IPS-NIHi11 (cell line): ENCODE results near the gene SCGB2B2.
"Not testable (repeated sequence)": the region's sequence is repeated elsewhere in the genome, so short reads cannot be mapped to it uniquely, and the experiment has no call there.

Experiments
- DNase-seq: peaks from one replicate; pipeline ENCODE4 v3.0.0; 2012; ENCODE audit warnings: mixed read lengths, low spot score

The SCGB2B2 gene

GRCh38 chr19:34676697-34677385 lies at the start of gene SCGB2B2:
Gene SCGB2B2 (minus strand): TSS chr19:34677159. CDS start chr19:34594563, 82,596 bp downstream.
- peak; percentile 76 for DNase-seq

DNA sequence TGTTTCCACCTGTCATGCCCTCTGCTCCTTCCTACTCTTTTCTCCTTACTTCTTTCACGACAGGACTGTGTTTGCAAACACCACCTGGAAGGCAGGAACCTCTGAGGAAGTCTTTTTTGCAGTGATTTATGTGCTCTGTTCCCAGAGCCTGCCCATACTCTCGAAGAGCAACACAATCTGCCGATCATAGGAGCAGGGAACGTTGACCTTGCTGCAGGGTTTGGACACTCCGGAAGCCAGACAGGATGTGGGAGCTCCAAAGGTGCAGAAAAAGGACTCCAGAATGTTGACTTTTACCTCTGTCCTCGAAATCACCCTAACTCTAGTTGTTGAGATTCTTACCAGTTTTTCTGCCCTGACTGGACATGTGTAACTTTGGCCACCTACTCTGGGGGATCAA lies 48.4 kb upstream of the SCGB2B2 start:
- no peak for DNase-seq

DNA sequence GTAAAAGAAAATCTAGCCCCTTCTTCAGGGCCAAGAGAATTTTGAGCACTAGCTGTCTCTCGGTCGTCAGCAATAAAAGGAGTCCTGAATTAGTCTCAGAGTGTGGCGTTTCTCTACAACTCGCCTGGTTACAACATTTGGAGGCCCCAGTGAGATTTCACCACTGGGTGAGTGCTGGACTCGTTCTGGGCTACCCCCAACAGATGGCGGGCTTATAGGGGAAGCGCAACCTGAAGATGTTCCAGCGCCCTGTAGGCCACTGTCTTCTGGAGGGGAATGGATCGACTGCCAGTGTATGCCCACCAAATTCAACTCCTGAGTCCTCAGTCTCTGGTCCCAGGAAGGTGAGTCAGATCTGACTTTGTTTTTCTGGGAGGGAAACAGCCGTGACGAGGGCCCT lies 45.4 kb upstream of the SCGB2B2 start:
- no peak for DNase-seq

DNA sequence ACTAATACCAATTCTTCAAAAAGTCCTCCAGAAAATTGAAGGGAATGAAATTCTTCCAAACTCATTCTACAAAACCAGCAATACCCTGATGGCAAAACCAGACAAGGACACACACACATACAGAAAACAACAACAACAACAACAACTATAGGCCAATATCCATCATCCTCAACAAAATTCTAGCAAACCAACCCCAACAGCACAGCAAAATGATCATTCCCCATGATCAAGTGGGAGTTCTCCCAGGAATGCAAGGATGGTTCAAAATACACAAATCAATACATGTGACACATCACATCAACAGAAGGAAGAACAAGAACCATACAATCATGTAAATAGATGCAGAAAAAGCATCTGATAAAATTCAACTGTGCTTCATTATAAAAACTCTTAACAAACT lies 38.4 kb upstream of the SCGB2B2 start:
- no peak for DNase-seq

DNA sequence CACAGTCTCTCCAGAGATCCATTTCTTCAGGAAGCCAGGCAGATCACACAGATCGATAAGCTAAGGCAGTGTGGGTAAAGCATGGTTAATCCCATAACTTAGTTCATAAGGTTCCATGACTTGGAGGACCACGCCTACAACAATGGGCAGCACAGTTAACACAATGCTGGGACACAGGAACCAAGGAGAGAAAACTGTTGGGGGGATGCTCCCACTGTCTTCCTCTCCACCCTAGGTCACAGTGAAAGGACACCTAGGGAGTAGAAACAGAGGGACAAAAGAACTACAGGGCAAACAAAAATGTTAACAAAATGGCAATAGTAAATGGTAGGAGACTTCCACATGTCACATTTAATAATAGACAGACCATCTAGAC lies 36.3 kb upstream of the SCGB2B2 start:
- DNase-seq, result no peak

DNA sequence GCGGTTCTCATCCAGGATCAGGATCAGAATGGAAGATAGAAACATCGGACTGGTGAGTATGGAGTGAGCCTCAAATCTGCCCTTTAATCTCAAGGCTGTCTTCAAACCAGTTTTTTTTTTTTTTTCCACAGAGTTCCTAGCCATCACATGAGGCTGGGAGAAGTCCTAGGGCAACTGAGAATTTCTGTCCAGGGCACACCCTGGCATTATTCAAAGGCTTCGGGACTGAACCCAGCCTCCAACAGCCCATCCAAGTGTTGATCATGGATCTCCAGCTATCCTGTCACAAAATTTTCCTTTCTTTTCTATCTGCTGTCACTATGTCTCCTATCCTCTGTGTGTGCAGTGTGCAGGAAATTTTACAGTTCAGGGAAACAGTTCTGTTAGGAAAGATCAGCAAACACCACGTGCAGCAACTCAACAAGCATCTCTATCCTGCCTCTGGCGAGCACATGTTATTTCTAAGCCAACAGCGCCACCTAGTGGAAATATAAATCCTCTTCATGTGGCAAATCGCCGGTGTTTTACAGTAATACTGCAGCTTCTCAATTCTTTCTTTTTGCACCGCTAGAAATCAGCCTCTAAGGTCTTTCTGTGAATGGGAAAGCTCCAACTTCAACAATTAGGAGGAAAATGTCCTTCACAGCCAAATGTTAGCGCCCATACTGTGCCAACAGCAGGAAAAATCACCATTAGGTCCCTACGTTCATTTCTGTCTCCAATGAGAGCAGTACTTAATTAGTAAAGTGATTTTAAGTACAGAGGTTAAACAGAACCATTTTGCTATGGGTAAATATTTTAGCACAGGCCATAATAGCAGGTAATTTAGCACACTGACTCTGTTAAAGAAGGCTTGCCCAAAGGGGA lies 35.7 kb upstream of the SCGB2B2 start:
- DNase-seq, result peak; percentile 73

GRCh38 chr19:34711890-34712289 lies 34.9 kb upstream of the SCGB2B2 start:
- no peak for DNase-seq

- no peak for DNase-seq
Observed at GRCh38 chr19:34707661-34708060, 30.7 kb upstream of the SCGB2B2 start.

- DNase-seq, result no peak
Observed at GRCh38 chr19:34692549-34692948, 15.6 kb upstream of the SCGB2B2 start.

DNA sequence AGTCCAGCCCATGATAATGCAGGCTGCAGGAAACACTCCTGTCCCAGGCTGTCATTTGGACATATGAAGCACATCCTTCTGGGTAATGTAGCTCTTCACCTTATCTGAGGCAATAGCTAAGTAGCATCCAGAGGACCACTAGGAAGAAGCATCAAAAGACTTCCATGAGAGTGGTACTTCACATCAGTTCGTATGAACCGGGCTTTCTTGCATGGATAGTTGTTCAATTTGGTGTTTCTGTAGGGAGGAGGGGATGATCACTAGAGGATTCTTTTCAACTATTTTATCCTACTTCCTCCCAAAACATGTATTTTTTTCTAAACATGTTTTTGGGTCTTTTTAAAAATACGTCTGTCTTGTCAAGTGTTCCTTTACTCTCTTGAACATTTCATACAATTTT lies 13.4 kb upstream of the SCGB2B2 start:
- DNase-seq, result no peak

- DNase-seq, result no peak
Observed at GRCh38 chr19:34688592-34688991, 11.6 kb upstream of the SCGB2B2 start.

DNA sequence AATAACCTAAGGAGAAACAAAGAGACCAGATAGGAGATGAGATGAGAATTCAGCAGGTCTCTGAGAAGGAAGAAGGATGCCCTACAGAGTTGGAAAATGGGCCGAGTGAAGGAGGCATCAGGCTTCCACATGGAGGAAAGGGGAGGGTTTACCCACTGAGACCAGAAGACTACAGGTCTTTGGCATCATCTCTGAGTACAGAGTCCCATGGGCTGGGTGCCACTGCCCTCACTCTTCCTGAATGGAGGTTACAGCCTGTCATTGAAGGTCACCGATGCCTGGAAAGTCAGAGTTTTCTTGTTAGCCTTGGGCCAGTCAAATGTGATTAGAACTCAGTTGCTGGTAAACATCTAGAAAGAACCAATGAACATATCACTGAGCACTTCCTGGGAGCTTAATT lies 10.4 kb upstream of the SCGB2B2 start:
- DNase-seq, result no peak

DNA sequence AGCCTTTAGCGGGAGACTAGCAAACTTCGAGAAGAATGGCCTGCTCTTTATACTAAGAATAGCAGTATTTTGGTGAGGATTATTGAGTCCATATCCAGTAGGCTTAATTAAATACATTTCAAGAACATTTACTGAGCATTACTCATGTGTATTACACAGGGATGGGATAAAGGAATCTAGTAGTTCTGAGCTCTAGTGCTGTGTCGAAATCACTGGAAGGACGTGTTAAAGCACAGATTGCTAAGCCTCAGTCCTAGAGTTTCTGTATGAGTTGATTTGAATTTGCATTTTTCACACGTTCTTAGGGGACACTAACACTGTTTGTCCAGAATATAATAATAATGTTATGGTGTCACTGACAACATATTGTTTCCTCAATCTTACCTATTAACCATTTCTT lies 9.5 kb upstream of the SCGB2B2 start:
- DNase-seq, result no peak

- not testable (repeated sequence) for DNase-seq
Observed at GRCh38 chr19:34685266-34685665, 8.3 kb upstream of the SCGB2B2 start.

DNA sequence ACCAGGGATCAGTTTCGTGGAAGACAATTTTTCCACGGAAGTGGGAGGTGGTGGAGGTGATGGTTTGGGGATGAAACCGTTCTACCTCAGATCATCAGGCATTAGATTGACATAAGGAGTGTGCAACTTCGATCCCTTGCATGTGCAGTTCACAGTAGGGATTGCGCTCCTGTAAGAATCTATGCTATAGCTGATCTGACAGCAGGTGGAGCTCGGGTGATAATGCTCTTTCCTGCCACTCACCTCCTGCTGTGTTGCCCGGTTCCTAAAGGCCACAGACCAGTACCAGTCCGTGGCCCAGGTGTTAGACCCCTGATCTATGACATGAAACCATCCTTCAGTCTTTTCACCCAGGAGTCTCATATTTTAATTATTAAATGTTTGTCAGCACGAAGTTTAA lies 4.5 kb upstream of the SCGB2B2 start:
- no peak for DNase-seq

GRCh38 chr19:34678421-34678820 lies 1.5 kb upstream of the SCGB2B2 start:
- no peak for DNase-seq

- DNase-seq, result no peak
Observed at GRCh38 chr19:34678085-34678412, 1.1 kb upstream of the SCGB2B2 start.

DNA sequence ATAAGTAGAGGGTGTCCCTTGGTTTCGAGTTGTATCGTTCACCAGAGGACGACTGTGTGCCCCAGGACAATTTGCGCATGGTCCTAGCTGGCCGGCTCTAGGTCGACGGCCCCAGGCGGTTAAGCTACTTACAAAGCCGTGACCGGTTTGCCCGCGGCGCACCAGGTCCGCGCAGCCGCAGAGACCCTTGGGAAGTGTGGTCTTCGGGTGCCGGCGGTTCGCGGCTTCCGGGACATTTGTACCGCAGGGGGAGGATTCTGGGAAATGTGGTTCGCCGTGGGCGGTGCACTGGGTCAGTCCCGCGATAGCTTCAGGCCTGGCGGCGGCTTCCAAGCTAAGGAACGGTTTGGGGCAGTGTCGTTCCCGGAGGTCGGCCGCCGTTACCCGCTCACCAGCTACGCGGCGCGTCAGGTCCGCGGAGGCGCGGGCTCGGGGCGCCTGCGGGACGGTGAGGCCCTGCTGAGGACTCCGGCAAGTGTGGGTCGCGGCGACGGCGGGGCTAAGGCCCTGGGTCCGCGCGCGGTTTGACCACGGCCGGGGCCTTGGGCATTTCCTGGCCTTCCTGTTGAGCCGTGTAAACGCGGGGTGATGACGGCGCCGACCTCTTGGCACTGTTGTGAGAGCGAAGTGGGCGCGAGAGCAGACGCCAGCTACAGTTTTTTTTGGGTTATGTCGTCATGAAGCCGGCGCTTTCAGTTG lies 576 bp upstream of the SCGB2B2 start, which contains the start of gene ZNF302:
ZNF302 (plus strand) TSS at position 293 of the 699 bp plus-strand sequence. CDS start 1,127 bp downstream, outside the sequence.
- peak; percentile 93 for DNase-seq

GRCh38 chr19:34675919-34676318 lies 1.0 kb downstream of the SCGB2B2 start:
- DNase-seq, result no peak

- no peak for DNase-seq
Observed at GRCh38 chr19:34675250-34675649, 1.7 kb downstream of the SCGB2B2 start.

DNA sequence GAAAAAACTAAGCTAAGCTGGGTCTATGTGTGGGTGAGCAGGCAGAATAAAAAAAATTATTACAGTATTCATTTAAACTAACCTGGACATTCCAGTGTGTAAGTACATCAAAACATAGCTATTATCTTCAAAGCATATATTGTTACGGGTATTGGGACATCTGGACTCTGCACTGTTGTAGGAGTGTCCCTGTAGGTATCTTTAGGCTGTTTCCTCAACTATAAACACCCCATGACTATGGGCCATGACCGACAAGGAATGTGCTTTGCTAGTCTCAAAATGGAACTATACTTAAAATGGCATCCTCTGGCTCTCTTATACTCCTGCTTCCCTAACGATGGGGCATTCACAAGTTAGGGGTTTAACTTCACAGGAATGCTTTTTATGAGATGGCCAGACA lies 3.4 kb downstream of the SCGB2B2 start:
- no peak for DNase-seq

- no peak for DNase-seq
Observed at GRCh38 chr19:34671972-34672371, 5.0 kb downstream of the SCGB2B2 start.

DNA sequence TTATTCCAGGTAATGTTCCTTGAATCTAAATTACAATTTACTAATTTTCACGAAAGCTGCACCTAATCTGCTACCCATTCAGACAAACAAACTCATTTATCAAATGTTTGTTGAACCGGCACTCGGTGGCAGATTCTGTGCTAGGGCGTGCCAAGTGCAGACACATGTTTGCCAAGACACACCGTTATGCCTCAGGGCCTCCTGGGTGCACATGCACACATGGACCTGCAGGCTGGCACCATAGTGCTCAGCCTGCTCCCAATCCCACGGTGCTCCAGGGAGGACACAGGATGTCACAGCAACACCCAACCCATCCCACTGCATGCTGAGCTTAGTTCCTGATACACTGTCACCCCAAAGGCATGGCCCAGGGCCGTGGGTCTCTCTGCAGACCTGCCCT lies 7.7 kb downstream of the SCGB2B2 start:
- no peak for DNase-seq
